Measurements from ENCODE around the gene SBK3. TPM values are rescaled to one million over a fixed set of nuclear protein-coding genes. Genes with fewer than 3 reads are reported as not detected.
A peak's percentile ranks its signal among the peaks of the same experiment; 100 is the strongest.

The SBK3 gene
- total and polyA plus RNA-seq, 7 donors = 0.79 to 30.8 (median 7.9) TPM

GRCh38 chr19:55590617-55591016 lies 45.3 kb upstream of the SBK3 start:
- WGBS, 3 donors = 80 to 88% (median 84%) methylated on average over 10 of the region's 10 CpGs
- Histone ChIP-seq H3K27me3 (ENCODE audit: insufficient read depth in 3 of 3, low read length in 2 of 3) (no peaks in the 10 kb centered on the region), H3K4me1 (peaks cover 22% of the 10 kb centered on the region), H3K4me3 (no peak overlapping the region), H3K27ac (no peak overlapping the region), H3K36me3 (ENCODE audit: insufficient read depth in 1 of 2, low read depth in 1 of 2) (peaks cover 0 to 25% of the 10 kb centered on the region in 2 donors), H3K9me3 (no peaks in the 10 kb centered on the region)
- ATAC-seq = no peak
- DNase-seq = peak in 1 of 2 donors; percentile 19
- intact Hi-C loops (cut with DNase I) = no loop called here
- TF ChIP-seq, protein P1, sequence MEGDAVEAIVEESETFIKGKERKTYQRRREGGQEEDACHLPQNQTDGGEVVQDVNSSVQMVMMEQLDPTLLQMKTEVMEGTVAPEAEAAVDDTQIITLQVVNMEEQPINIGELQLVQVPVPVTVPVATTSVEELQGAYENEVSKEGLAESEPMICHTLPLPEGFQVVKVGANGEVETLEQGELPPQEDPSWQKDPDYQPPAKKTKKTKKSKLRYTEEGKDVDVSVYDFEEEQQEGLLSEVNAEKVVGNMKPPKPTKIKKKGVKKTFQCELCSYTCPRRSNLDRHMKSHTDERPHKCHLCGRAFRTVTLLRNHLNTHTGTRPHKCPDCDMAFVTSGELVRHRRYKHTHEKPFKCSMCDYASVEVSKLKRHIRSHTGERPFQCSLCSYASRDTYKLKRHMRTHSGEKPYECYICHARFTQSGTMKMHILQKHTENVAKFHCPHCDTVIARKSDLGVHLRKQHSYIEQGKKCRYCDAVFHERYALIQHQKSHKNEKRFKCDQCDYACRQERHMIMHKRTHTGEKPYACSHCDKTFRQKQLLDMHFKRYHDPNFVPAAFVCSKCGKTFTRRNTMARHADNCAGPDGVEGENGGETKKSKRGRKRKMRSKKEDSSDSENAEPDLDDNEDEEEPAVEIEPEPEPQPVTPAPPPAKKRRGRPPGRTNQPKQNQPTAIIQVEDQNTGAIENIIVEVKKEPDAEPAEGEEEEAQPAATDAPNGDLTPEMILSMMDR (IDR thresholded peaks at IDR 0.05) = no peak

DNA sequence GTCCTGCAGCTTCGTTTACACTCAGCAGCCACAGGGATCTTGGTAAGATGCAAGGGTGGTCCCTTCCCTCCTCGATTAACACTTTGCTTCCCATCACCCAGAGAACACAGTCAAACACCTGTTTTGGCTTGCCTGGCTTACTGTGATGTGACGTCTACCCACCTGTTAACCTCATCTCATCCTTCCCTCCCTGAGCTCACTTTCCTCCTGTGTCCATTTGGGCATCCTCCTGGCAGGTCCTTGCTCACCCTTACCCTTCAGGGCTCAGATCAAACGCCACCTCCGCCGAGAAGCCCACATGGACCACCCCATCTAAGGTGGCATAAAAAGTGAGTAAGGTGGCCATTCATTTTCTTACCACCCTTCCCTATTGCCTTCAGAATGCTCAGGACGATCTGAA lies 44.8 kb upstream of the SBK3 start:
- no peak for DNase-seq
- Histone ChIP-seq H3K4me3 (no peak overlapping the region), H3K36me3 (ENCODE audit: insufficient read depth in 1 of 2, low read depth in 1 of 2) (peaks cover 0 to 20% of the 10 kb centered on the region in 2 donors), H3K27me3 (ENCODE audit: insufficient read depth in 3 of 3, low read length in 2 of 3) (peaks cover 0 to 3% (median 0%) of the 10 kb centered on the region in 3 donors), H3K27ac (no peak overlapping the region), H3K9me3 (no peaks in the 10 kb centered on the region), H3K4me1 (peaks cover 17% of the 10 kb centered on the region)
- TF ChIP-seq, protein P1 (IDR thresholded peaks at IDR 0.05) = no peak
- intact Hi-C loops (cut with DNase I) = no loop called here
- no peak for ATAC-seq
- 47 to 54% (median 48%) methylated on average over 7 of the region's 7 CpGs for WGBS, 3 donors

DNA sequence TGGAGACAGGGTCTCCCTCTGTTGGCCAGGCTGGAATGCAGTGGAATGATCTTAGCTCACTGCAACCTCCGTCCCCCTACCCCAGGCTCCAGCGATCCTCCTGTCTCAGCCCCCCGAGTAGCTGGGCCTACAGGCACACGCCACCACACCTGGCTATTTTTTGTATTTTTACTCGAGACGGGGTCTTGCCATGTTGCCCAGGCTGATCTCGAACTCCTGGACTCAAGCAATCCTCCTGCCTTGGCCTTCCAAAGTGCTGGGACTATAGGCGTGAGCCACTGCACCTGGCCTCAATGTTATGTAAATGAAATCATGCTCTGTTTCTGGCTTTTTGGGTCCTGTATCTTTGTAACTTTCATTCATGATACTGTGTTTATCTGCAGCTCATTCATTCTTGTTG lies 43.4 kb upstream of the SBK3 start:
- peaks cover 0 to 5% (median 0%) of the 10 kb centered on the region in 3 donors for H3K27me3 ChIP-seq (ENCODE audit: insufficient read depth in 3 of 3, low read length in 2 of 3)
- 88 to 92% (median 91%) methylated on average over 8 of the region's 8 CpGs for WGBS, 3 donors
- intact Hi-C loops (cut with DNase I) = no loop called here
- H3K36me3 ChIP-seq (ENCODE audit: insufficient read depth in 1 of 2, low read depth in 1 of 2) = peaks cover 0 to 15% of the 10 kb centered on the region in 2 donors
- H3K4me3 ChIP-seq = no peak overlapping the region
- DNase-seq (no peak), ATAC-seq (no peak)
- H3K9me3 ChIP-seq = no peaks in the 10 kb centered on the region
- H3K4me1 ChIP-seq = peaks cover 15% of the 10 kb centered on the region
- no peak overlapping the region for H3K27ac ChIP-seq
- TF ChIP-seq, protein P1 (IDR thresholded peaks at IDR 0.05) = no peak

- 1% methylated on average over 37 to 40 of the region's 40 CpGs for WGBS, 3 donors
- Histone ChIP-seq H3K27ac (peak overlapping the region; percentile 9), H3K9me3 (no peaks in the 10 kb centered on the region), H3K4me1 (peaks cover 15% of the 10 kb centered on the region), H3K36me3 (ENCODE audit: insufficient read depth in 1 of 2, low read depth in 1 of 2) (peaks cover 0 to 5% of the 10 kb centered on the region in 2 donors), H3K4me3 (peak overlapping the region; percentile 64), H3K27me3 (ENCODE audit: insufficient read depth in 3 of 3, low read length in 2 of 3) (peaks cover 0 to 5% (median 0%) of the 10 kb centered on the region in 3 donors)
- ATAC-seq (peak; percentile 85 to 92 (median 90)), DNase-seq (peak; percentile 93 to 96)
- TF ChIP-seq, protein P1 (IDR thresholded peaks at IDR 0.05) = no peak
- intact Hi-C loops (cut with DNase I) = no loop called here
Observed at GRCh38 chr19:55586976-55587668, 41.8 kb upstream of the SBK3 start.

Measured in psoas muscle (tissue), 8 donors.